Erythroblast (primary cell): ENCODE data around the gene TLCD3A.

Experiments used
- GATA1 ChIP-seq: IDR thresholded peaks from 2 replicates; pipeline ENCODE4 v1.6.1; 2011; ENCODE audit warnings: low read depth, mild to moderate bottlenecking, control low read depth, low read length, moderate library complexity
- POLR2A ChIP-seq: IDR thresholded peaks from 2 replicates; pipeline ENCODE4 v1.6.1; 2011; ENCODE audit warnings: mild to moderate bottlenecking, low read length

GRCh38 chr17:721540-721937 is 10.9 kb upstream of the TLCD3A start:
- TF ChIP-seq POLR2A (no peak), GATA1 (no peak)
